Measurements from ENCODE around the gene KIF5B. TPM values are rescaled to one million over a fixed set of nuclear protein-coding genes. Genes with fewer than 3 reads are reported as not detected.
"Not testable (repeated sequence)": the region's sequence is repeated elsewhere in the genome, so short reads cannot be mapped to it uniquely, and the experiment has no call there.

The KIF5B gene
- total RNA-seq, 4 donors from 2014 or later: 83.6 to 115 (median 92.1) TPM

DNA sequence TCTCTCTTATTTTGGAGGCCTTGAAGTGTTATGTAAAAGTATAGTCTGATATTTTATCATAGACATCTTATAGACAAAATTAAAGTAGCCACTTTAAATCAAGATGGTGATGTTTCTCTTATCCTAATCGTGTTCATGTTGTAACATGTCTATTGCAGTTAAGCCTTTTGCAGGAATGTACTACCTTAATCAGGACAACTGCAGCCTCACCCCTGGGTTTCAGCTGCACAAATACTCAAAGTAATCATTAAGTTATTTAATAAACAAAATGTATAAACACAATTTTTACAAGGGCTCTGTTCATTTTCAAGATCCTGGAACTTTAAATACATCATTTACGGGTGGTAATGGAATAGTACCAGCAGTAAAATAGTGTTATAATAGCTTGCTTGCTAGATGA lies 14.4 kb upstream of the KIF5B start:
- no peak overlapping the region for H3K4me3 ChIP-seq (replicated peaks in 1 of 3)
- no peak for TF ChIP-seq POLR2A (IDR thresholded peaks at IDR 0.05)
- TF ChIP-seq, protein P1, sequence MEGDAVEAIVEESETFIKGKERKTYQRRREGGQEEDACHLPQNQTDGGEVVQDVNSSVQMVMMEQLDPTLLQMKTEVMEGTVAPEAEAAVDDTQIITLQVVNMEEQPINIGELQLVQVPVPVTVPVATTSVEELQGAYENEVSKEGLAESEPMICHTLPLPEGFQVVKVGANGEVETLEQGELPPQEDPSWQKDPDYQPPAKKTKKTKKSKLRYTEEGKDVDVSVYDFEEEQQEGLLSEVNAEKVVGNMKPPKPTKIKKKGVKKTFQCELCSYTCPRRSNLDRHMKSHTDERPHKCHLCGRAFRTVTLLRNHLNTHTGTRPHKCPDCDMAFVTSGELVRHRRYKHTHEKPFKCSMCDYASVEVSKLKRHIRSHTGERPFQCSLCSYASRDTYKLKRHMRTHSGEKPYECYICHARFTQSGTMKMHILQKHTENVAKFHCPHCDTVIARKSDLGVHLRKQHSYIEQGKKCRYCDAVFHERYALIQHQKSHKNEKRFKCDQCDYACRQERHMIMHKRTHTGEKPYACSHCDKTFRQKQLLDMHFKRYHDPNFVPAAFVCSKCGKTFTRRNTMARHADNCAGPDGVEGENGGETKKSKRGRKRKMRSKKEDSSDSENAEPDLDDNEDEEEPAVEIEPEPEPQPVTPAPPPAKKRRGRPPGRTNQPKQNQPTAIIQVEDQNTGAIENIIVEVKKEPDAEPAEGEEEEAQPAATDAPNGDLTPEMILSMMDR (IDR thresholded peaks at IDR 0.05): no peak
- H3K36me3 ChIP-seq: no peaks in the 10 kb centered on the region
- H3K4me1 ChIP-seq: no peaks in the 10 kb centered on the region
- WGBS, 2 donors: 87 to 90% methylated on average over 2 of the region's 2 CpGs
- no peaks in the 10 kb centered on the region for H3K9me3 ChIP-seq
- intact Hi-C loops (cut with DNase I): no loop called here
- H3K27ac ChIP-seq: no peak overlapping the region
- no peaks in the 10 kb centered on the region for H3K27me3 ChIP-seq
- DNase-seq: no peak

DNA sequence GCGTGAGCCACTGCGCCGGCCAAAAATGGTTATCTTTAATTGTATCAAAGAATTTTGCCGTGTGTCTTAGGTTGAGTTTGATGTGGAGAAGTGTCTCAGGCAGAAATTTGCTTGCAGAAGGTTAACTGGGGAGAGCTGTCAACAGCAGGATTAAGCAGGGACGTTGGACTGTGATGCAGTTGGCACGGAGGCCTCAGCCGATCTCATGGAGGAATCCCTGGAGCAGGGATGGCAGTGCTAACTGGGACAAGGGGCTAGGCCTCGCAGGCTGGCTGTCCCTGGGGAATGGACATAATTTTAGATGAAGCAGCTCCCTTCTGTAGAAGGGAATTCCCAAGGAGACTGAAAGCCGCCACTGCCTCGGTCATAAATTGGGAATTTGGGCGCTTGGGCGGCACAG lies 12.3 kb upstream of the KIF5B start:
- no peak overlapping the region for H3K4me3 ChIP-seq (replicated peaks in 1 of 3)
- no peak for DNase-seq
- intact Hi-C loops (cut with DNase I): no loop called here
- WGBS, 2 donors: 64 to 75% methylated on average over 12 of the region's 12 CpGs
- H3K9me3 ChIP-seq: no peaks in the 10 kb centered on the region
- TF ChIP-seq POLR2A (IDR thresholded peaks at IDR 0.05): no peak
- TF ChIP-seq, protein P1 (IDR thresholded peaks at IDR 0.05): no peak
- no peaks in the 10 kb centered on the region for H3K4me1 ChIP-seq
- H3K36me3 ChIP-seq: no peaks in the 10 kb centered on the region
- H3K27ac ChIP-seq: no peak overlapping the region
- H3K27me3 ChIP-seq: no peaks in the 10 kb centered on the region

DNA sequence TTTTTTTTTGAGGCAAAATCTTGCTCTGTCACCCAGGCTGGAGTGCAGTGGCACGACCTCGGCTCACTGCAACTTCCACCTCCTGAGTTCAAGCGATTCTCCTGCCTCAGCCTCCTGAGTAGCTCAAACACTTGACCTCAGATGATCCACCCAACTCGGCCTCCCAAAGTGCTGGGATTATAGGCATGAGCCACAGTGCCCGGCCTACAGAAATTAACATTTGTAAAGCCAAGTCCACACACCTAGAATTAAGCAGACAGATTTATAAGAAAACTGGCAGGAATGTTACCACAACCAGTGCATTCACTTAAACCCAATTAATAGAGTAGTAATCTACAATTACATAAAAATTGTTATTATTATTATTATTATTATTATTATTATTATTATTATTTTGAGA lies 11.7 kb upstream of the KIF5B start:
- H3K9me3 ChIP-seq; intact Hi-C loops (cut with DNase I); H3K4me1 ChIP-seq; DNase-seq; H3K27me3 ChIP-seq; H3K36me3 ChIP-seq; H3K27ac ChIP-seq; H3K4me3 ChIP-seq (replicated peaks in 1 of 3): not testable (repeated sequence)
- WGBS, 2 donors: 74 to 86% methylated on average over 5 of the region's 5 CpGs

DNA sequence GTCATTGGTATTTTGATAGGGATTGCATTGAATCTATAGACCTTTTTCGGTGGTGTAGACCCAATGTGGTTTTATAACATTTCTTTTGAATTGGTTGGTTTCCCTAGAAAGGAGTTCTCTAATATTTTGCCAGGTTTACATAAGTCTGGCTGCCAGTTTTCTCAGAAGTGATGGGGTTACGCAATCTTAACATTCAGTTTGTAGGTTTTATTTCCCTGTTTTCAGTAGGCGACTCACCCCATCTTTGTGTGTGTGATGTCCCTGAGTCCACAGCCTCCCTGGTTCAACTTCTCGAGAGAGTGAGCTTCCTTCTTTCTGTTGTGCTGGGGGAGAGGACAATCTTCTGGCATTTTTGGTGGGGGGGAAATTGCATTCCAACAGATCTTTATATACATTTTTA lies 9.6 kb upstream of the KIF5B start:
- no peak for DNase-seq
- WGBS, 2 donors: 78 to 87% methylated on average over 4 of the region's 4 CpGs
- no peak overlapping the region for H3K4me3 ChIP-seq (replicated peaks in 1 of 3)
- TF ChIP-seq POLR2A (IDR thresholded peaks at IDR 0.05): no peak
- TF ChIP-seq, protein P1 (IDR thresholded peaks at IDR 0.05): no peak
- intact Hi-C loops (cut with DNase I): no loop called here
- no peaks in the 10 kb centered on the region for H3K4me1 ChIP-seq
- H3K27ac ChIP-seq: no peak overlapping the region
- no peaks in the 10 kb centered on the region for H3K27me3 ChIP-seq
- H3K36me3 ChIP-seq: no peaks in the 10 kb centered on the region
- H3K9me3 ChIP-seq: no peaks in the 10 kb centered on the region

DNA sequence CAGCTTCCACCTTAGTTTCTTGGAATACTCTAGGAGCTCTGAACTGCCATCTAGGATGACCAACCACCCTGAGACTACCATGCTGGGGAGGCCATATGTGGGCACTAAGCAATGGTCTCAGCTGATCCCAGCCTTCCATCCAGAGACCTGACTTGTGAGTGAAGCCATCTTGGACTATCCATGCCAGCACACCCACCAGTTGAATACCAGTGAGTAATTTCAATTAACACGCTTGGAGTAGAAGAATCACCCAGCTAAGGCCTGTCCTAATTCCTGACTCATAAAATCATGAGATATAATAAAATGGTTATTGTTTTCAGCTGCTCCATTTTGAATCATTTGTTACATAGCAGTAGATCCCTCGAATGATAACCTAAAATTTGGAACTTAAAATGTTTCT lies 5.2 kb upstream of the KIF5B start:
- TF ChIP-seq POLR2A (IDR thresholded peaks at IDR 0.05): no peak
- TF ChIP-seq, protein P1 (IDR thresholded peaks at IDR 0.05): no peak
- H3K27me3 ChIP-seq: no peaks in the 10 kb centered on the region
- peaks cover 6% of the 10 kb centered on the region in 2 donors for H3K4me1 ChIP-seq
- H3K27ac ChIP-seq: no peak overlapping the region
- DNase-seq: no peak
- no peaks in the 10 kb centered on the region for H3K36me3 ChIP-seq
- H3K9me3 ChIP-seq: no peaks in the 10 kb centered on the region
- intact Hi-C loops (cut with DNase I): no loop called here
- WGBS, 2 donors: 95 to 97% methylated on average over 2 of the region's 2 CpGs
- no peak overlapping the region for H3K4me3 ChIP-seq (replicated peaks in 1 of 3)

DNA sequence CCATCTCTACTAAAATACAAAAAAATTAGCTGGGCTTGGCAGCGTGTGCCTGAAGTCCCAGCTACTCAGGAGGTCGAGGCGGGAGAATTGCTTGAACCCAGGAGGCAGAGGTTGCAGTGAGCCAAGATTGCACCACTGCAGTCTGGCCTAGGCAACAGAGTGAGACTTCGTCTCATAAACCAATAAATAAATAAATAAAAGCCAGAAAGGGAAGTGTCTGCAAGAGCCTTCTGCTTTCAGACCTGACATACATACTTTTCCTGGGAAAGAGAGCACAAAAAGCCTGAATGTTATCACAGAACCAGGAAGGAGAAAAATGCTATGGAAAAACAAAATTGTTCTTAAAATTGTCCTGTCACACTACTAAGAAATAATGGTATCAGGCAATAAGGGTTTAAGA lies 4.1 kb upstream of the KIF5B start:
- peaks cover 6% of the 10 kb centered on the region in 2 donors for H3K4me1 ChIP-seq
- no peak overlapping the region for H3K4me3 ChIP-seq (replicated peaks in 1 of 3)
- no peaks in the 10 kb centered on the region for H3K36me3 ChIP-seq
- no peak for DNase-seq
- intact Hi-C loops (cut with DNase I): no loop called here
- no peak overlapping the region for H3K27ac ChIP-seq
- TF ChIP-seq, protein P1 (IDR thresholded peaks at IDR 0.05): no peak
- no peak for TF ChIP-seq POLR2A (IDR thresholded peaks at IDR 0.05)
- no peaks in the 10 kb centered on the region for H3K27me3 ChIP-seq
- no peaks in the 10 kb centered on the region for H3K9me3 ChIP-seq
- WGBS, 2 donors: 89 to 97% methylated on average over 4 of the region's 4 CpGs

All from thyroid gland (tissue), 4 donors.